ENCODE results near the gene CTSE.

- TF ChIP-seq CTCF (IDR thresholded peaks at IDR 0.05), result no peak
- no peak for TF ChIP-seq POLR2A (IDR thresholded peaks at IDR 0.05)
Observed at GRCh38 chr1:206025283-206025820, 1.7 kb upstream of the CTSE start.
